HEK293T (cell line): ENCODE measurements around the gene ANKRD27.
"Not testable (repeated sequence)": the region's sequence is repeated elsewhere in the genome, so short reads cannot be mapped to it uniquely, and the experiment has no call there.

ENCODE experiments used
- CTCF ChIA-PET: fragments of 350-600 bp; formaldehyde crosslinking; extraction: SDS; loops from one replicate; lab custom pipeline; 2021; ENCODE audit warnings: antibody characterized with exemption, inconsistent platforms; lab: Yijun Ruan, JAX
- POLR2A ChIA-PET: fragments of 350-600 bp; formaldehyde crosslinking; extraction: SDS; loops from one replicate; lab custom pipeline; 2020; ENCODE audit warnings: antibody characterized with exemption, inconsistent platforms; lab: Yijun Ruan, JAX
- DNase-seq: peaks from one replicate; pipeline ENCODE4 v3.0.0; 2012; ENCODE audit warnings: mixed read lengths; ENCODE audit errors: extremely low spot score
- ARNT ChIP-seq: fragments of 450-650 bp; IDR thresholded peaks from 2 replicates; pipeline ENCODE4 v1.6.1; 2017; ENCODE audit warnings: mild to moderate bottlenecking
- BHLHE40 ChIP-seq: fragments of 450-650 bp; IDR thresholded peaks from 2 replicates; pipeline ENCODE4 v1.6.1; 2016; ENCODE audit warnings: mild to moderate bottlenecking, moderate library complexity, borderline replicate concordance
- CTBP1 ChIP-seq: fragments of 450-650 bp; IDR thresholded peaks from 2 replicates; pipeline ENCODE4 v1.6.1; 2016; ENCODE audit warnings: borderline replicate concordance
- ELF4 ChIP-seq: fragments of 450-650 bp; IDR thresholded peaks from 2 replicates; pipeline ENCODE4 v1.6.1; 2017; ENCODE audit warnings: antibody characterized with exemption
- FOXA1 ChIP-seq: fragments of 450-650 bp; IDR thresholded peaks from 2 replicates; pipeline ENCODE4 v1.6.1; 2016; ENCODE audit warnings: mild to moderate bottlenecking
- FOXK2 ChIP-seq: fragments of 450-650 bp; IDR thresholded peaks from 2 replicates; pipeline ENCODE4 v1.6.1; 2016; ENCODE audit warnings: mild to moderate bottlenecking
- FOXM1 ChIP-seq: fragments of 450-650 bp; IDR thresholded peaks from 2 replicates; pipeline ENCODE4 v1.6.1; 2017; ENCODE audit warnings: mild to moderate bottlenecking, borderline replicate concordance
- HDGF ChIP-seq: fragments of 450-650 bp; IDR thresholded peaks from 2 replicates; pipeline ENCODE4 v1.6.1; 2017; ENCODE audit warnings: antibody characterized with exemption, borderline replicate concordance
- L3MBTL2 ChIP-seq: fragments of 450-650 bp; conservative IDR thresholded peaks from 2 replicates; pipeline ENCODE4 v1.6.1; 2016; ENCODE audit warnings: mild to moderate bottlenecking
- LEF1 ChIP-seq: fragments of 450-650 bp; IDR thresholded peaks from 2 replicates; pipeline ENCODE4 v1.6.1; 2017; ENCODE audit warnings: mild to moderate bottlenecking, borderline replicate concordance
- NFRKB ChIP-seq: fragments of 450-650 bp; IDR thresholded peaks from 2 replicates; pipeline ENCODE4 v1.6.1; 2016; ENCODE audit warnings: mild to moderate bottlenecking, moderate library complexity
- PKNOX1 ChIP-seq: fragments of 450-650 bp; IDR thresholded peaks from 2 replicates; pipeline ENCODE4 v1.6.1; 2016
- SP1 ChIP-seq: fragments of 450-650 bp; IDR thresholded peaks from 2 replicates; pipeline ENCODE4 v1.6.1; 2017
- SUZ12 ChIP-seq: fragments of 450-650 bp; IDR thresholded peaks from 2 replicates; pipeline ENCODE4 v1.6.1; 2016; ENCODE audit warnings: mild to moderate bottlenecking
- TARDBP ChIP-seq: fragments of 450-650 bp; IDR thresholded peaks from 2 replicates; pipeline ENCODE4 v1.6.1; 2016
- ZNF384 ChIP-seq: fragments of 450-650 bp; IDR thresholded peaks from 2 replicates; pipeline ENCODE4 v1.6.1; 2016

Gene ANKRD27

GRCh38 chr19:32576790-32577189 is 98.2 kb downstream of the ANKRD27 start:
- ChIA-PET POLR2A (no interaction called here), CTCF (no interaction called here)
- no peak for TF ChIP-seq SP1
- TF ChIP-seq FOXM1, result no peak
- TF ChIP-seq BHLHE40, result no peak
- no peak for TF ChIP-seq FOXA1
- no peak for TF ChIP-seq SUZ12
- TF ChIP-seq ZNF384, result no peak
- no peak for TF ChIP-seq L3MBTL2
- TF ChIP-seq TARDBP, result no peak
- TF ChIP-seq ARNT, result no peak
- no peak for TF ChIP-seq LEF1
- TF ChIP-seq ELF4, result no peak
- TF ChIP-seq FOXK2, result no peak
- TF ChIP-seq PKNOX1, result no peak
- no peak for TF ChIP-seq NFRKB
- no peak for TF ChIP-seq CTBP1
- no peak for DNase-seq

- ChIA-PET POLR2A (no interaction called here), CTCF (no interaction called here)
- TF ChIP-seq NFRKB (no peak), FOXK2 (no peak), FOXM1 (no peak), FOXA1 (no peak), ELF4 (no peak), LEF1 (no peak), BHLHE40 (no peak), L3MBTL2 (no peak), ARNT (no peak), ZNF384 (no peak), PKNOX1 (no peak), SUZ12 (no peak), HDGF (no peak), TARDBP (no peak)
- no peak for DNase-seq
Measured at GRCh38 chr19:32573492-32573794, 101.5 kb downstream of the ANKRD27 start.

GRCh38 chr19:32572700-32573491 is 102.1 kb downstream of the ANKRD27 start:
- POLR2A ChIA-PET, CTCF ChIA-PET, DNase-seq: not testable (repeated sequence)

- CTCF ChIA-PET, DNase-seq: not testable (repeated sequence)
- POLR2A ChIA-PET, result interaction anchor here (1.3 kb wide), 1 partner anchor 10 kb away, joined by 4 read pairs; the partner anchor contains the start of gene PDCD5
Measured at GRCh38 chr19:32571471-32572075, 103.4 kb downstream of the ANKRD27 start.

- no peak for TF ChIP-seq ARNT
- peak; percentile 20; the same call in 1 of the 2 replicates for TF ChIP-seq FOXK2
- TF ChIP-seq HDGF, result no peak
- peak; percentile 54 for TF ChIP-seq L3MBTL2
- CTCF ChIA-PET, result interaction anchor here (0.6 to 1.3 kb wide), 5 partner anchors 105 to 1606 kb away, joined by 3 to 6 read pairs (median 3); no protein-coding TSS in a partner anchor
- POLR2A ChIA-PET, result interaction anchor here (1.3 kb wide), 1 partner anchor 11 kb away, joined by 4 read pairs; the partner anchor contains the start of gene PDCD5
- DNase-seq, result peak; percentile 61
Measured at GRCh38 chr19:32570081-32570785, 104.7 kb downstream of the ANKRD27 start.

GRCh38 chr19:32567486-32567885 is 107.5 kb downstream of the ANKRD27 start:
- DNase-seq, result no peak
- POLR2A ChIA-PET, result no interaction called here
- CTCF ChIA-PET, result no interaction called here
- no peak for TF ChIP-seq FOXA1
- TF ChIP-seq CTBP1, result no peak
- TF ChIP-seq ELF4, result no peak

- ChIA-PET CTCF (interaction anchor here (0.6 kb wide), 1 partner anchor 1661 kb away, joined by 3 read pairs; no protein-coding TSS in a partner anchor), POLR2A (no interaction called here)
- no peak for TF ChIP-seq FOXK2
- no peak for TF ChIP-seq ELF4
- no peak for TF ChIP-seq ARNT
- TF ChIP-seq HDGF, result no peak
- no peak for TF ChIP-seq FOXM1
- no peak for TF ChIP-seq LEF1
- TF ChIP-seq NFRKB, result no peak
- no peak for TF ChIP-seq ZNF384
- no peak for TF ChIP-seq PKNOX1
- TF ChIP-seq FOXA1, result no peak
- TF ChIP-seq L3MBTL2, result no peak
- no peak for DNase-seq
Measured at GRCh38 chr19:32566246-32566830, 108.6 kb downstream of the ANKRD27 start.
